IMR-90 (cell line): ENCODE measurements around the gene COL8A1. TPM values are rescaled to one million over a fixed set of nuclear protein-coding genes. Genes with fewer than 3 reads are reported as not detected.
A peak's percentile ranks its signal among the peaks of the same experiment; 100 is the strongest.

Experiments
- ATAC-seq: fragments of 200-7000 bp; cut with Tn5 transposase; 2 replicates; pipeline ENCODE4 v1.9.1; 2020; ENCODE audit warnings: low read depth, mild to moderate bottlenecking, moderate library complexity
- BruUV-seq: library from RNA; stranded (reverse); fragments of 400-500 nt; replicated peaks from 2 replicates; lab custom pipeline; 2021; lab: Mats Ljungman, UMichigan
- CTCF ChIA-PET: fragments of 300-600 bp; formaldehyde crosslinking; extraction: SDS; loops from one replicate; lab custom pipeline; 2021; ENCODE audit warnings: antibody characterized with exemption; lab: Yijun Ruan, JAX
- POLR2A ChIA-PET: fragments of 300-600 bp; sonication (Branson Sonifier 250); formaldehyde crosslinking; loops from one replicate; lab custom pipeline; 2022; ENCODE audit warnings: antibody characterized with exemption; ENCODE audit not compliant: unreplicated experiment; lab: Charles Lee
- DNase-seq: peaks from one replicate; pipeline ENCODE4 v3.0.0; 2013
- H2AFZ ChIP-seq: replicated peaks from 2 replicates; pipeline ENCODE3; 2013; ENCODE audit warnings: low read length, mild to moderate bottlenecking; ENCODE audit not compliant: poor library complexity
- H2AK5ac ChIP-seq: 2 replicates; pipeline ENCODE4 v1.6.1; 2013; ENCODE audit warnings: low read depth, low read length, inconsistent platforms
- H2AK9ac ChIP-seq: replicated peaks from 2 replicates; pipeline ENCODE3; 2013; ENCODE audit warnings: mild to moderate bottlenecking, low read depth, low read length, moderate library complexity; ENCODE audit not compliant: poor library complexity
- H2BK120ac ChIP-seq: 2 replicates; pipeline ENCODE4 v1.6.1; 2013; ENCODE audit warnings: low read depth, low read length, inconsistent platforms
- H2BK15ac ChIP-seq: 3 replicates; pipeline ENCODE4 v1.6.1; 2013; ENCODE audit warnings: low read depth, low read length, inconsistent platforms
- H2BK20ac ChIP-seq: 2 replicates; pipeline ENCODE4 v1.6.1; 2013; ENCODE audit warnings: low read depth, mild to moderate bottlenecking, inconsistent platforms, low read length, moderate library complexity
- H2BK5ac ChIP-seq: 2 replicates; pipeline ENCODE4 v1.6.1; 2013; ENCODE audit warnings: mild to moderate bottlenecking, low read depth, low read length, inconsistent platforms; ENCODE audit not compliant: poor library complexity, severe bottlenecking
- H3K14ac ChIP-seq: replicated peaks from 2 replicates; pipeline ENCODE4 v1.6.1; 2013; ENCODE audit warnings: low read depth, low read length, inconsistent platforms
- H3K18ac ChIP-seq: 2 replicates; pipeline ENCODE4 v1.6.1; 2013; ENCODE audit warnings: low read depth, low read length, control low read depth
- H3K23ac ChIP-seq: 2 replicates; pipeline ENCODE4 v1.6.1; 2013; ENCODE audit warnings: low read depth, low read length, inconsistent platforms
- H3K27ac ChIP-seq: 2 replicates; pipeline ENCODE4 v1.5.1; 2013; ENCODE audit warnings: mild to moderate bottlenecking, control low read depth, low read length; ENCODE audit not compliant: insufficient read depth
- H3K27me3 ChIP-seq: 2 replicates; pipeline ENCODE4 v1.6.1; 2013; ENCODE audit warnings: low read length; ENCODE audit not compliant: control insufficient read depth, insufficient read depth
- H3K36me3 ChIP-seq: 2 replicates; pipeline ENCODE4 v1.6.1; 2013; ENCODE audit warnings: low read length, mixed read lengths; ENCODE audit not compliant: control insufficient read depth, insufficient read depth
- H3K4ac ChIP-seq: 2 replicates; pipeline ENCODE4 v1.6.1; 2013; ENCODE audit warnings: low read depth, low read length, inconsistent platforms
- H3K4me1 ChIP-seq: 2 replicates; pipeline ENCODE4 v1.6.1; 2013; ENCODE audit warnings: low read length, mixed read lengths; ENCODE audit not compliant: control insufficient read depth, insufficient read depth
- H3K4me2 ChIP-seq: 2 replicates; pipeline ENCODE4 v1.6.1; 2013; ENCODE audit warnings: low read depth, mild to moderate bottlenecking, control low read depth, low read length, moderate library complexity
- H3K4me3 ChIP-seq: 2 replicates; pipeline ENCODE4 v1.5.1; 2013; ENCODE audit warnings: low read depth, mild to moderate bottlenecking, control low read depth, low read length, moderate library complexity; ENCODE audit not compliant: insufficient read depth
- H3K56ac ChIP-seq: 2 replicates; pipeline ENCODE4 v1.6.1; 2013; ENCODE audit warnings: low read length, inconsistent platforms; ENCODE audit not compliant: insufficient read depth; ENCODE audit errors: extremely low read depth
- H3K79me1 ChIP-seq, 2 experiments: 2 replicates each; pipeline ENCODE4 v1.6.1; 2013; ENCODE audit warnings: low read length in 2 of 2, inconsistent platforms in 1 of 2, low read depth in 1 of 2
- H3K9ac ChIP-seq: 2 replicates; pipeline ENCODE4 v1.6.1; 2013; ENCODE audit warnings: low read depth, low read length, control low read depth
- H3K9me1 ChIP-seq: 2 replicates; pipeline ENCODE4 v1.6.1; 2013; ENCODE audit warnings: low read length, inconsistent platforms; ENCODE audit not compliant: insufficient read depth
- H3K9me3 ChIP-seq: 2 replicates; pipeline ENCODE4 v1.6.1; 2013; ENCODE audit warnings: low read length; ENCODE audit not compliant: control insufficient read depth, insufficient read depth
- H4K20me1 ChIP-seq: 2 replicates; pipeline ENCODE4 v1.6.1; 2013; ENCODE audit warnings: low read length, inconsistent platforms; ENCODE audit not compliant: insufficient read depth
- H4K5ac ChIP-seq: 2 replicates; pipeline ENCODE4 v1.6.1; 2013; ENCODE audit warnings: mild to moderate bottlenecking, low read depth, low read length, control low read depth
- H4K8ac ChIP-seq, 2 experiments: 2 replicates each; pipeline ENCODE4 v1.6.1; 2013; ENCODE audit warnings: low read depth in 2 of 2, low read length in 2 of 2, control low read depth in 1 of 2, inconsistent platforms in 1 of 2
- H4K91ac ChIP-seq: 2 replicates; pipeline ENCODE4 v1.6.1; 2013; ENCODE audit warnings: low read depth, low read length, inconsistent platforms; ENCODE audit not compliant: insufficient read depth
- BHLHE40 ChIP-seq: fragments of 150-350 bp; IDR thresholded peaks from 2 replicates; pipeline ENCODE4 v1.6.1; 2016; ENCODE audit warnings: mild to moderate bottlenecking, low read depth, low read length
- CEBPB ChIP-seq: IDR thresholded peaks from 2 replicates; pipeline ENCODE4 v1.6.1; 2012; ENCODE audit warnings: low read depth, low read length, improper control_type of control experiment
- CHD1 ChIP-seq: IDR thresholded peaks from 2 replicates; pipeline ENCODE4 v1.6.1; 2012; ENCODE audit warnings: low read depth, low read length, improper control_type of control experiment
- CTCF ChIP-seq: conservative IDR thresholded peaks from 2 replicates; pipeline ENCODE4 v1.5.1; 2012; ENCODE audit warnings: mild to moderate bottlenecking, low read depth, low read length, improper control_type of control experiment
- ELK1 ChIP-seq: fragments of 150-350 bp; IDR thresholded peaks from 2 replicates; pipeline ENCODE4 v1.6.1; 2016; ENCODE audit warnings: low read depth, mild to moderate bottlenecking, low read length, moderate library complexity, borderline replicate concordance
- FOS ChIP-seq: fragments of 150-350 bp; IDR thresholded peaks from 2 replicates; pipeline ENCODE4 v1.6.1; 2016; ENCODE audit warnings: low read depth, low read length
- MXI1 ChIP-seq: IDR thresholded peaks from 2 replicates; pipeline ENCODE4 v1.6.1; 2012; ENCODE audit warnings: low read depth, mild to moderate bottlenecking, low read length, moderate library complexity, borderline replicate concordance
- RAD21 ChIP-seq: IDR thresholded peaks from 2 replicates; pipeline ENCODE4 v1.6.1; 2012; ENCODE audit warnings: low read length, improper control_type of control experiment
- WGBS, 2 experiments: methylation state at CpG; one replicate each; pipeline versions ENCODE4 v1.1.5 to v1.1.7; 2013; ENCODE audit warnings: missing lambda C conversion rate in 2 of 2; ENCODE audit not compliant: insufficient read length in 1 of 2; ENCODE audit errors: extremely low coverage in 2 of 2; 5-methylcytosine and 5-hydroxymethylcytosine counted together
- dilution Hi-C: fragments of 300-500 bp; cut with HindIII; formaldehyde crosslinking; loops from one replicate; pipeline ENCODE4 v1.14.3; 2018; ENCODE audit warnings: low sequenced_read_pairs; ENCODE audit not compliant: unreplicated experiment
- in situ Hi-C: fragments of 300-500 bp; cut with MboI; formaldehyde crosslinking; loops from 3 replicates; pipeline ENCODE4 v1.14.3; 2019; ENCODE audit warnings: low sequenced_read_pairs, inconsistent platforms, mixed read lengths
- intact Hi-C: fragments of 100-400 bp; cut with micrococcal nuclease; formaldehyde crosslinking; loops from 2 replicates; pipeline ENCODE4 v1.10.0; 2022
- polyA plus RNA-seq, 3 experiments: library from polyadenylated mRNA; depleted of rRNA; stranded (reverse); fragments of >200 nt; gene quantifications; 2 replicates each; pipeline ENCODE4 v1.2.3, GENCODE V29; 2012; ENCODE audit warnings: low replicate concordance in 1 of 3
- total RNA-seq: library from RNA; depleted of rRNA; stranded (reverse); fragments of >200 nt; gene quantifications from 2 replicates; pipeline ENCODE4 v1.2.3, GENCODE V29; 2012

COL8A1 gene
- total and polyA plus RNA-seq, 2 of the 4 experiments (the other 2 are of a cell fraction) = 119 to 151 TPM

GRCh38 chr3:99633887-99634558, 4.4 kb upstream of the COL8A1 start:
- POLR2A ChIA-PET = no interaction called here
- in situ Hi-C loops = no loop called here
- no peak for TF ChIP-seq MXI1
- TF ChIP-seq ELK1 = no peak
- TF ChIP-seq BHLHE40 = no peak
- TF ChIP-seq CEBPB = no peak
- TF ChIP-seq RAD21 = no peak
- no peak for TF ChIP-seq CHD1
- TF ChIP-seq CTCF = no peak
- no peak for TF ChIP-seq FOS
- Histone ChIP-seq H2BK20ac (no peak overlapping the region), H3K4me1 (peaks cover 7% of the 10 kb centered on the region; the same call in 1 of the 2 replicates), H3K14ac (no peak overlapping the region; the same call in 1 of the 2 replicates), H3K4me2 (no peak overlapping the region), H3K79me1 (peaks cover under 1 to 6% of the 10 kb centered on the region in 2 experiments; a peak in 3 of 4 replicates), H3K4ac (no peak overlapping the region), H4K20me1 (no peaks in the 10 kb centered on the region), H2AFZ (no peak overlapping the region), H4K8ac (no peak overlapping the region), H2AK9ac (no peak overlapping the region), H2BK120ac (no peak overlapping the region), H3K56ac (no peak overlapping the region), H2BK15ac (0 out of 3 replicates have a peak overlapping the region, but pooled peaks have one; percentile 13), H3K27me3 (no peaks in the 10 kb centered on the region), H3K9me1 (peaks cover 3% of the 10 kb centered on the region), H4K91ac (no peak overlapping the region), H2AK5ac (no peak overlapping the region), H3K9ac (no peak overlapping the region), H3K27ac (no peak overlapping the region), H3K9me3 (no peaks in the 10 kb centered on the region), H4K5ac (no peak overlapping the region), H3K36me3 (no peaks in the 10 kb centered on the region), H2BK5ac (no peak overlapping the region), H3K23ac (no peak overlapping the region), H3K4me3 (no peak overlapping the region), H3K18ac (no peak overlapping the region)
- intact Hi-C loops = no loop called here
- DNase-seq = no peak
- CTCF ChIA-PET = interaction anchor here (1.4 kb wide), 1 partner anchor 101 kb away, joined by 4 read pairs; no protein-coding TSS in a partner anchor
- dilution Hi-C loops = no loop called here
- 83% methylated on average over 1 of the region's 7 CpGs; no CpG with 5 or more reads in 1 of the 2 experiments for WGBS, 2 experiments
- no peak for ATAC-seq
- no TSS peak for BruUV-seq
